Measurements from ENCODE around the gene HIP1. TPM values are rescaled to one million over a fixed set of nuclear protein-coding genes. Genes with fewer than 3 reads are reported as not detected.

HIP1 gene
- total and polyA plus RNA-seq, 8 donors, result 3.6 to 14.8 (median 5.2) TPM

- FAIRE-seq, result no peak
- intact Hi-C loops (cut with DNase I), result no loop called here
- ATAC-seq, result no peak
- Histone ChIP-seq H3K27ac (no peak overlapping the region), H3K27me3 (no peaks in the 10 kb centered on the region), H3K4me1 (no peaks in the 10 kb centered on the region), H3K36me3 (no peaks in the 10 kb centered on the region), H3K4me3 (no peak overlapping the region), H3K9me3 (no peaks in the 10 kb centered on the region)
- no peak for DNase-seq
- no peak for TF ChIP-seq CTCF (IDR thresholded peaks at IDR 0.05)
- 88 to 96% methylated on average over 5 of the region's 5 CpGs for WGBS, 2 donors
These were observed 112.9 kb downstream of the HIP1 start for GRCh38 chr7:75625868-75626267.

- Histone ChIP-seq H3K9me3 (no peaks in the 10 kb centered on the region), H3K36me3 (no peaks in the 10 kb centered on the region), H3K27me3 (no peaks in the 10 kb centered on the region), H3K27ac (peak overlapping the region in 1 of 4 donors; percentile 35), H3K4me3 (no peak overlapping the region), H3K4me1 (no peaks in the 10 kb centered on the region)
- WGBS, 2 donors, result 74% methylated on average over 13 of the region's 13 CpGs
- intact Hi-C loops (cut with DNase I), result no loop called here
- no peak for FAIRE-seq
- peak in 2 of 4 donors; percentile 70 for ATAC-seq
- DNase-seq, result peak in 1 of 6 donors; percentile 41
- TF ChIP-seq CTCF (IDR thresholded peaks at IDR 0.05), result no peak
These were observed 114.5 kb downstream of the HIP1 start for GRCh38 chr7:75624134-75624832.

- peak in 2 of 4 donors; percentile 23 to 36 for ATAC-seq
- H3K4me1 ChIP-seq, result no peaks in the 10 kb centered on the region
- H3K36me3 ChIP-seq, result no peaks in the 10 kb centered on the region
- intact Hi-C loops (cut with DNase I), result no loop called here
- FAIRE-seq, result no peak
- WGBS, 2 donors, result 85 to 86% methylated on average over 16 of the region's 16 CpGs
- peak overlapping the region in 1 of 4 donors; percentile 17 for H3K27ac ChIP-seq
- no peaks in the 10 kb centered on the region for H3K27me3 ChIP-seq
- DNase-seq, result no peak
- H3K4me3 ChIP-seq, result no peak overlapping the region
- no peak for TF ChIP-seq CTCF (IDR thresholded peaks at IDR 0.05)
- no peaks in the 10 kb centered on the region for H3K9me3 ChIP-seq
These were observed 115.2 kb downstream of the HIP1 start for GRCh38 chr7:75623390-75624133.

DNA sequence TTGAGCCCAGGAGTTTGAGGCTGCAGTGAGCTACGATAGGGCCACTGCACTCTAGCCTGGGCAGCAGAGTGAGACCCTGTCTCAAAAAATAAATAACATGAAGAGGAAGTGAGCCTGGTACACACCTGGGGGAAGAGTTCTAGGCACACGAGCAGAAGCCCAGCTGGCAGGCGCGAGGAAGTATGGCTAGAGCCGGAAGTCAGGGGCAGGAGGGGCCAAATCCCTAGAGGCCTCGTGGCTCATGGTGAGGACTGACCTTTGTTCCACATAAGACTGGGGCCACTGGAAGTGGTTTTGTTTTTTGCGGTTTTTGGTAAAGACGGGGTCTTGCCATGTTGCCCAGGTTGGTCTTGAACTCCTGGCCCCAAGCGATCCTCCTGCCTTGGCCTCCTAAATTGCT is 117.6 kb downstream of the HIP1 start:
- no peaks in the 10 kb centered on the region for H3K27me3 ChIP-seq
- DNase-seq (peak in 1 of 6 donors; percentile 5), ATAC-seq (no peak), FAIRE-seq (no peak)
- intact Hi-C loops (cut with DNase I), result no loop called here
- TF ChIP-seq CTCF (IDR thresholded peaks at IDR 0.05), result no peak
- H3K9me3 ChIP-seq, result no peaks in the 10 kb centered on the region
- H3K4me1 ChIP-seq, result no peaks in the 10 kb centered on the region
- WGBS, 2 donors, result 83 to 85% methylated on average over 9 of the region's 9 CpGs
- no peaks in the 10 kb centered on the region for H3K36me3 ChIP-seq
- no peak overlapping the region for H3K4me3 ChIP-seq
- H3K27ac ChIP-seq, result no peak overlapping the region

DNA sequence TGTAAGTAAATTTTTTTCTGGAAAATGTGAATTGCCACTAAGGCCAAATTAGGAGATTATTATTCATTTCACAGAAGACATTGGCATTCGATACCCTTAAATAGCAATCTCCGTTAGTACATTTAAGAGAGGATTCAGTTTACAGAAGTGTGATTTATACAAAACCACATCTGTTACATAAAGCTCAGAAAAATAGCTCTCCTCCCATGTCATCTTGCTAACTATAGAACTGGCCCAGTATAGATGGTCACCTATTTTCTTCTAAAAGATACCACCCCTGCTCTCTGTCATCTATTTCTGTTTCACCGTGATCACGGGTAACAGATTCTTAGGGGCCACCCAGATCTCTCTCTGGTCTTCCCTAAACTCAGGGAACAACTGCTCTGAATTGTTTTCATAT is 119.1 kb downstream of the HIP1 start:
- Histone ChIP-seq H3K36me3 (no peaks in the 10 kb centered on the region), H3K27me3 (no peaks in the 10 kb centered on the region), H3K4me3 (no peak overlapping the region), H3K9me3 (no peaks in the 10 kb centered on the region), H3K27ac (no peak overlapping the region), H3K4me1 (no peaks in the 10 kb centered on the region)
- DNase-seq, result no peak
- intact Hi-C loops (cut with DNase I), result no loop called here
- FAIRE-seq, result no peak
- whole genome bisulfite sequencing, 2 donors, result 91 to 94% methylated on average over 4 of the region's 4 CpGs
- ATAC-seq, result no peak
- no peak for TF ChIP-seq CTCF (IDR thresholded peaks at IDR 0.05)

All from pancreas (tissue), 10 donors.